Measurements from ENCODE around the gene ZNF784. TPM values are rescaled to one million over a fixed set of nuclear protein-coding genes. Genes with fewer than 3 reads are reported as not detected.

ZNF784 gene
- total RNA-seq (2014; rRNA removed; shearing (Covaris generic); ENCODE audit: low replicate concordance), result 3.6 and 14.3 TPM in 2 replicates

DNA sequence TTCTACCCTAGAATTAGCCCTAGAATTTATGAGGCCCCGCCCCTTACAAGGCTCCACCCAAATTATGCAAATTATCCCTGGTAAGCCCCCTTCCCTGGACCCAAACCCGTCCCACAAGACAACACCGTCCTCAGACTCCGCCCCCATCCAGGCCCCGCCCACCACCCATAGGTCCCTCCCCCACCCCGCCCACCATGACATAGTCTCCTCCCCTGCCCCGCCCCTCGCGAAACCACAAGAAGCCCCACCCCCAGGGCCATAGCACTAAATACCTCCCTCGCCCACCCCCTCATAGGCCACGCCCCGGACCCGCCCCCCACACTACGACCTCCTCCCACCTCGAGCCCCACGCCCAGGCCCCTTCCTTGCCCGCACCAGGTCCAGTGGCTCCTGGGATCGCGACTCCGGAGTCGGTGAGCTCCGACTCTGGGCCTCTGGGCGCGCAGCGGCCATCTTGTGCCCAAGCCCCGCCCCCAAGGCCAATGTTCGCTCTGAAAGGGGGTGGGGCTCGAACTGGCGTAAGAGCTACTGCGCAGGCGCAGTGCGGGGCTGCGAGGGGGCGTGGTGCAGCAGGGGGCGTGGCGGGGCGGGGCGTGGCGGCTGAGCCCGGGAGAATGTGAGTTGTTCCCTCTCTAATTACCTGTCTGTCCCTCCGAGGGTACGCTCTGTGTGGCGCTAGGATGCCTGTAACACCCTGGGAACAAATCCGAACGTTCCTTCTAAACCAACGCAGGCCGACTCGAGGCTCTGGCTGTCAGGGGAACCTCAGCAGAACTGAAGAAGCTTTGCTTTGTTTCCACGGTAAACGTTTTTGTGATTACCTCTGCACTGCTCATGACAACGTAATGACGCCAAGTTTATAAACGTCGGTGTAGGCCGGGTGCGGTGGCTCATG, at the start of gene ZNF784:
Gene ZNF784 (minus strand): TSS at position 458 of the 895 bp plus-strand sequence. CDS start 5 bp downstream, at position 453.
- peak; percentile 82 for DNase-seq (ENCODE audit: low read depth)
- in situ Hi-C loops (cut with HindIII; ENCODE audit: low pct_unique_long_range_greater_than_20kb, low sequenced_read_pairs), result loop anchor here (10.0 kb wide), 1 partner anchor 450 kb away; no protein-coding TSS in a partner anchor

GRCh38 chr19:55673889-55674288, 49.5 kb upstream of the ZNF784 start:
- no peak for DNase-seq (ENCODE audit: low read depth)
- in situ Hi-C loops (cut with HindIII; ENCODE audit: low pct_unique_long_range_greater_than_20kb, low sequenced_read_pairs), result no loop called here

- no peak for DNase-seq (ENCODE audit: low read depth)
- in situ Hi-C loops (cut with HindIII; ENCODE audit: low pct_unique_long_range_greater_than_20kb, low sequenced_read_pairs), result no loop called here
Observed at GRCh38 chr19:55673465-55673864, 49.1 kb upstream of the ZNF784 start.

- no peak for DNase-seq (ENCODE audit: low read depth)
Observed at GRCh38 chr19:55672418-55672817, 48.1 kb upstream of the ZNF784 start.

GRCh38 chr19:55671054-55671378, 46.6 kb upstream of the ZNF784 start:
- DNase-seq (ENCODE audit: low read depth), result no peak
- in situ Hi-C loops (cut with HindIII; ENCODE audit: low pct_unique_long_range_greater_than_20kb, low sequenced_read_pairs), result no loop called here

More at GRCh38 chr19:55672418-55672817, 48.1 kb upstream of the ZNF784 start:
- in situ Hi-C loops (cut with HindIII; ENCODE audit: low pct_unique_long_range_greater_than_20kb, low sequenced_read_pairs), result no loop called here

DNA sequence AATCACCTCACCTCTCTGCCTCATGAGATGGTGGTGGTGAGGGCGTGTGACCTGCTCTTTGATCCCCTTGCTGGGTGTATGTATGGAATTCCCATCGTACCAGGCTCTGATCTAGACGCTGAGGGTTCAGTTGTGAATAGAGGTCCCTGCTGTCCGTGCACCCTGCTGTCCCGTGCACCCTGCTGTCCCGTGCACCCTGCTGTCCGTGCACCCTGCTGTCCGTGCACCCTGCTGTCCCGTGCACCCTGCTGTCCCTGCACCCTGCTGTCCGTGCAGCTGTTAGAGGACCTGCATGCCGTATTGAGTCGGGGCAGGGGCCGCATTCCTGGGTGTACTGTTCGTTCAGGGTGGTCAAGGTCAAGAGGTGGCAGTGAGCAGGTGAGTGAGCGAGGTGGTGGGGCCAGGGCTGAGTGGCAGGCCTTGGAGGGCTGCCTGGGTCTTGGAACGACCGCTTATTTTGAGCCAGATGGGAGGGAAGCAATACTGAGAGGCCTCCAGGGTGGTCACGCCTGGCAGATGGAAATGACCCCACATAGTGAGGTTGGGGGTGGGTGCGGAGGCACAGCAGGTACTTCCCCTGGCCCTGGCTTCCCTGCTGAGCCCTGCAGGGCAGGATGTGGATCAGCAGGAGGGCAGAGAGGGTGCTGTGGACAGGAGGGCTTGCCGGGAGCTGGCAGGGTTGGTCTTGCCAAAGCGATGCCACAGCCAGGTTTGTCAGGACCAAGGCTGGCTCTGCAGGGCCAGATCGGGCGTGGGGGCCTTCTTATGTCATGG, 46.1 kb upstream of the ZNF784 start:
- in situ Hi-C loops (cut with HindIII; ENCODE audit: low pct_unique_long_range_greater_than_20kb, low sequenced_read_pairs), result no loop called here
- no peak for DNase-seq (ENCODE audit: low read depth)

GRCh38 chr19:55669418-55670279, 45.3 kb upstream of the ZNF784 start:
- in situ Hi-C loops (cut with HindIII; ENCODE audit: low pct_unique_long_range_greater_than_20kb, low sequenced_read_pairs), result no loop called here

DNA sequence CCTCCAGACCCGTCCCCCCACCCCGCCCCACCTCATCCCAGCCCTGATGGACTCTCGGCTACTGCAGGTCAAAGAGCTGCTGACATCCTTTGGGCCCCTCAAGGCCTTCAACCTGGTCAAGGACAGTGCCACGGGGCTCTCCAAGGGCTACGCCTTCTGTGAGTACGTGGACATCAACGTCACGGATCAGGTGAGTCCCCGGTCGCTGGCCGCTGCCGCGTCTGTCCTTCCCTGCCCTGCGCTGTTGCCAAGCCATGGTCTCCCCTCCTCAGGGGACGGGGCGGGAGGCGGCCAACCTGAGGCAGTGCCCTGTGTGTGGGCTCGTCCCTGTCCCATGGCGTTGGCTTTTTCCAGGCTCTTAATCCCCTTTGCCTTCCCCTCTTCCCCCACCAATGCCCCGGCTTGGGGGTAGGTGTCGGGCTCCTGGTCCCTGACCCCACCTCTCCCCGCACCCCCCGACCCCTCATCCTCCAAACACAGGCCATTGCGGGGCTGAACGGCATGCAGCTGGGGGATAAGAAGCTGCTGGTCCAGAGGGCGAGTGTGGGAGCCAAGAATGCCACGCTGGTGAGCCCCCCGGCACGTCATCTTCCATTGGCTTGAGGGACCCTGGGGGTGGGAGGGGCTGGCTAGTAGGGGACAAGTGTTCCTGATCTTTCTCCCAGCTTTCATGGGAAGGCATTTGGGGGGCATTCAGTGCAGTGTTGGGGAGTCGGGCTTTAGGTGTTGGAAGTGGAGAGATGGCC, 44.4 kb upstream of the ZNF784 start:
- DNase-seq (ENCODE audit: low read depth), result no peak
- in situ Hi-C loops (cut with HindIII; ENCODE audit: low pct_unique_long_range_greater_than_20kb, low sequenced_read_pairs), result no loop called here

More at GRCh38 chr19:55669418-55670279, 45.3 kb upstream of the ZNF784 start:
- DNase-seq (ENCODE audit: low read depth), result no peak

DNA sequence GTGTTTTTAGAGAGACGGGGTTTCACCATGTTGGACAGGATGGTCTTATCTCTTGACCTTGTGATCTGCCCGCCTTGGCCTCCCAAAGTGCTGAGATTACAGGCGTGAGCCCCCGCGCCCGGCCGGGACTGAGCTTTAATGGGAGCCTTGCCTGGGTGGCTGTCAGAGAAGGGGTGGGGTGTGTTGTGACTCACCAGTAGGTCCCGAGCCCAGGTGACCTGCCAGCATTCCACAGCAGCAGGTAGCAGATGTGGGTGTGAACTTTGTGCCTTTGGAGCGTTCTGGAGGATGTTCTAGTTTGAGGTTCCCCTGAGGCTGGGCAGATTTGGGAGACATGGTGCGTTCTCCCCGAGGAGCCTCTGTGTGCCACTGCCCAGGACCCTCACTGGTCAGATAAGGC, 43.6 kb upstream of the ZNF784 start:
- in situ Hi-C loops (cut with HindIII; ENCODE audit: low pct_unique_long_range_greater_than_20kb, low sequenced_read_pairs), result no loop called here
- DNase-seq (ENCODE audit: low read depth), result no peak

DNA sequence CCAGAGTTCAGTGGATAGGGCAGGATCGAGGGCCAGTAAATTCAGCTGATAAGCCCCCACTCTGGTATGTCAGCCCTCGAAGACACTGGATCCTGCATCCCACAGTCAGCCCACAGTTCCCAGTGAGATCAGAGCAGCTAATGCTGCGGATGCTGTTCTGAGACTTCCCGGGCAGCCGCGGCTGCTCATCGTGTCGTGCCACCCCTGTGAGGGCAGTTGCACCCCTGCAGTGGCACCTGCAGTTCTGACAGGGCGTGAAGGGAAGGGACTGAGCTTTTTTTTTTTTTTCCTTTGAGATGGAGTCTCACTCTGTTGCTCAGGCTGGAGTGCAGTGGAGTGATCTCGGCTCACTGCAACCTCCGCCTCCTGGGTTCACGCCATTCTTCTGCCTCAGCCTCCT, 43.1 kb upstream of the ZNF784 start:
- in situ Hi-C loops (cut with HindIII; ENCODE audit: low pct_unique_long_range_greater_than_20kb, low sequenced_read_pairs), result no loop called here
- DNase-seq (ENCODE audit: low read depth), result no peak

- in situ Hi-C loops (cut with HindIII; ENCODE audit: low pct_unique_long_range_greater_than_20kb, low sequenced_read_pairs), result no loop called here
- DNase-seq (ENCODE audit: low read depth), result no peak
Observed at GRCh38 chr19:55667006-55667381, 42.6 kb upstream of the ZNF784 start.

GRCh38 chr19:55666343-55667005, 42.1 kb upstream of the ZNF784 start:
- no peak for DNase-seq (ENCODE audit: low read depth)
- in situ Hi-C loops (cut with HindIII; ENCODE audit: low pct_unique_long_range_greater_than_20kb, low sequenced_read_pairs), result no loop called here

DNA sequence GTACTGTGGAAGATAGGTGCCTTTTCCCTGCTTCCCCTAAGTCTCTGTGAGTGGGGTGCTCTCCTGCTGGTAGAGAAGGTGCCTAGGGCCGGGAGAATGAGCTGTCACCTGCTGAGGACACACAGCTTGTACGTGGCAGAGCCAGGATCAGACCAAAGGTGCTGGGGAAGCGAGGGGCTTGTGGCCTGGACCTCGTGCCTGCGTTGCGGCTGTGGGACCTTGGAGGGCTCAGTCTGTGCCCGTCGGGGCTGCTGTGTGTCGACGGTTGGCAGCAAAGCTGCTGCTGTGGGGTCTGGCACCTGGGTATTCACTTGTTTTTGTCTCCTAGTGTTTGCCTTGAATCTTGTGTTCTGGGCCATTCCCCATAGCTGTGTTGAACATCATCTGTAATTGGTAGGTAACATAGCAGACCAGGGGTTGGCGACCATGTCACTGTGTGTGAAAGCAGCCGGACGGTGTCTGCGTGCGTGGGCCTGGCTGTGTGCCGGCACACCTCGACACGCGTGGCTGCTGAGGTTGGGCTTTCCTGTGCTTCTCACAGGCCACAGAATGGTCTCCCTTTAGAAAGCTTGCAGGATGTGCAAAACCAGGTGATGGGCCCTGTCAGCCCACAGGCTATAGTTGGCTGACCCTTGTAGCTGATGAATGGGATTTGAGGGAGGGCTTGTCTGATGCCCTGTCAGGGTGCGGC, 39.6 kb upstream of the ZNF784 start:
- DNase-seq (ENCODE audit: low read depth), result no peak
- in situ Hi-C loops (cut with HindIII; ENCODE audit: low pct_unique_long_range_greater_than_20kb, low sequenced_read_pairs), result no loop called here

DNA sequence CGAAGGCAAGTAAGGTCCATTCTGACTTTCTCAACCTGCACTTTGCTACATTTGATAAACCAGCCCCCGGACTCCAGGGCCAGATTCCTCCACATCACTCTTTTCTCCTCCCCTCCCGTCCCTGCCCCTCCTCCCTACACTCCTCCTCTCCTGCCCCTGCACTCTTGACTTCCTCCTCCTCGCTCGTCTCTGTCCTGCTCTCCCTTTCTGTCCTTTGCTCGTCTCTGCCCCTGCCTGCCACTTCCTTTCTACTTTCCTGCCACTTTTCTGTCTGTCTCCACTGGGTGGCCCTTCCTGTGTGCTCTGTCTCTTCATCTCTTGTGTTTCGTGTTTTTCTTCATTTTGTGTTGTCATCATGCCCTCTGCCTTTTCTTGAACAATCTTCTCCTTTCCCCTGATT, 37.5 kb upstream of the ZNF784 start:
- DNase-seq (ENCODE audit: low read depth), result no peak
- in situ Hi-C loops (cut with HindIII; ENCODE audit: low pct_unique_long_range_greater_than_20kb, low sequenced_read_pairs), result no loop called here

GRCh38 chr19:55660991-55661390, 36.6 kb upstream of the ZNF784 start:
- in situ Hi-C loops (cut with HindIII; ENCODE audit: low pct_unique_long_range_greater_than_20kb, low sequenced_read_pairs), result no loop called here
- DNase-seq (ENCODE audit: low read depth), result no peak

DNA sequence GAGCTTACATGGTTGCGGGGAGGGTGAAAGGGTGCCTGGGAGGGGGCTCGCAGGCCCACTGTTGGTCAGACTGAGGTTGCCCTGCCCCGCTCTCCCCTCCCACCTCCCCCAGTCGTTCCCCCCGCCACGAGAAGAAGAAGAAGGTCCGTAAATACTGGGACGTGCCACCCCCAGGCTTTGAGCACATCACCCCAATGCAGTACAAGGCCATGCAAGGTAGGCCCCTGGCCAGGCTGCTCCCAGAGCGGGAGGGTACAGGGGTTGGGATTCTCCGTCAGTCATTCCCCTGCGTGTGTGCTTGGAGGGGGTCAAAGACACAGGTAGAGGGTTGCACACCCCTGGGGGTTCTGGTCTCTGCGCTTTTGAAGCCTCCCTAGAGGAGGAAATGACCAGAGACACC, 36.0 kb upstream of the ZNF784 start:
- in situ Hi-C loops (cut with HindIII; ENCODE audit: low pct_unique_long_range_greater_than_20kb, low sequenced_read_pairs), result no loop called here
- no peak for DNase-seq (ENCODE audit: low read depth)

DNA sequence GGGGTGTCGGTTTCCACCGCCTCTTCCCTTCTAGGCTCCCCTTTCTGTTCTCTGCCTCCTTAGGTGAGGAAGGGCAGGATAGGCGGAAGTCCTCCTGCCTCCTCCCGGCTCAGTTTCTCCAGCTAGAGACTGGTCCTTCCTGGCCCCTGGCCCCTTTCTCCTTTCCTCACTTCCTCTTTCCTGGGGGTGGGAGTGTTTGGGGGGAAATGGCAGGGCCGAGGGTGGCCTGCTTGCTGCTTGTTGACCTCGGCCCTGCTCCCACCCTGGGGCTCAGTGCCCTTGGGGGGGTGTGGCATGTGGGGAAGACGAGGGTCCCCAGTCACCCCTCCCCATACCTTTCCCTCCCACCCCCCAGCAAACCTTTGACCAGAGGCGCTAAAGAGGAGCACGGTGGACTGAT, 35.5 kb upstream of the ZNF784 start:
- in situ Hi-C loops (cut with HindIII; ENCODE audit: low pct_unique_long_range_greater_than_20kb, low sequenced_read_pairs), result no loop called here
- no peak for DNase-seq (ENCODE audit: low read depth)

Measured in Caki2 (cell line).